ENCODE results near the gene ITPK1. TPM values are rescaled to one million over a fixed set of nuclear protein-coding genes. Genes with fewer than 3 reads are reported as not detected.

The ITPK1 gene
- total RNA-seq, 1 donor from 2014 or later, result 30.5 TPM

DNA sequence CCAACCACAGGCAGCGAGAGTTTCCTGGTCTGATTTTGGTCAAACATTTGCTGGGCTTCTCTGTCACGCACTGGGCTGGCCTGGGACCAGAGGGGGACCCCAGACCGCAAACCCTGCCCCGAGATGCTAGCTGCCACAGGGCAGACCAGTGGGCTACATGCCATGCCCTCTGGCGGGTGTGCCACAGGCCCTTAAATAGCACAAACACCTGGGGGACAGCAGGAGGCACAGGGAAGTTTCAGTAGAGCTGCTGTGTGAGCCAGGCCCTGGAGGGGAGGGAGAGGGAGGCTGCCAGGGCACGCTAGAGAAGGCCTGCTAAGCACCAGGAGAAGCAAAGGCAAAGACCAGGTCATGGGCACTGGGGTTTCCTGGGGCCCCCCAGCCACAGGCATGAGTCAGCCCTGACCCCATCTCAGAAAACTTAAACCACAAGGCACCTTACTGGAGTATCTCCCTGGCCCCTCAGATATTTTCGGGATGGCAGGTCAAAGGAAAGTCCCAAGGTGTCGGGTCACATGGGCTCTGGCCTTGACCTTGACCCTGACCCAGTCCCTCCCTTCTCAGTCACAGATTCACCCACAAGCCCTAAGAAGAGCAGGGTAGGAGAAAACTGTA is 29.2 kb downstream of the ITPK1 start:
- no peaks in the 10 kb centered on the region for H3K9me3 Mint-ChIP-seq
- H3K27me3 Mint-ChIP-seq (ENCODE audit: low read depth), result no peaks in the 10 kb centered on the region
- H3K36me3 Mint-ChIP-seq, result no peaks in the 10 kb centered on the region
- peaks cover 37% of the 10 kb centered on the region for H3K4me1 Mint-ChIP-seq
- no peak for DNase-seq (ENCODE audit: low spot score in 2 of 2, unreplicated experiment in 2 of 2)
- peak overlapping the region; percentile 64 for H3K27ac Mint-ChIP-seq
- no peak overlapping the region for H3K4me3 Mint-ChIP-seq
- TF ChIP-seq, protein P1, sequence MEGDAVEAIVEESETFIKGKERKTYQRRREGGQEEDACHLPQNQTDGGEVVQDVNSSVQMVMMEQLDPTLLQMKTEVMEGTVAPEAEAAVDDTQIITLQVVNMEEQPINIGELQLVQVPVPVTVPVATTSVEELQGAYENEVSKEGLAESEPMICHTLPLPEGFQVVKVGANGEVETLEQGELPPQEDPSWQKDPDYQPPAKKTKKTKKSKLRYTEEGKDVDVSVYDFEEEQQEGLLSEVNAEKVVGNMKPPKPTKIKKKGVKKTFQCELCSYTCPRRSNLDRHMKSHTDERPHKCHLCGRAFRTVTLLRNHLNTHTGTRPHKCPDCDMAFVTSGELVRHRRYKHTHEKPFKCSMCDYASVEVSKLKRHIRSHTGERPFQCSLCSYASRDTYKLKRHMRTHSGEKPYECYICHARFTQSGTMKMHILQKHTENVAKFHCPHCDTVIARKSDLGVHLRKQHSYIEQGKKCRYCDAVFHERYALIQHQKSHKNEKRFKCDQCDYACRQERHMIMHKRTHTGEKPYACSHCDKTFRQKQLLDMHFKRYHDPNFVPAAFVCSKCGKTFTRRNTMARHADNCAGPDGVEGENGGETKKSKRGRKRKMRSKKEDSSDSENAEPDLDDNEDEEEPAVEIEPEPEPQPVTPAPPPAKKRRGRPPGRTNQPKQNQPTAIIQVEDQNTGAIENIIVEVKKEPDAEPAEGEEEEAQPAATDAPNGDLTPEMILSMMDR (IDR thresholded peaks at IDR 0.05; ENCODE audit: unreplicated experiment), result no peak

DNA sequence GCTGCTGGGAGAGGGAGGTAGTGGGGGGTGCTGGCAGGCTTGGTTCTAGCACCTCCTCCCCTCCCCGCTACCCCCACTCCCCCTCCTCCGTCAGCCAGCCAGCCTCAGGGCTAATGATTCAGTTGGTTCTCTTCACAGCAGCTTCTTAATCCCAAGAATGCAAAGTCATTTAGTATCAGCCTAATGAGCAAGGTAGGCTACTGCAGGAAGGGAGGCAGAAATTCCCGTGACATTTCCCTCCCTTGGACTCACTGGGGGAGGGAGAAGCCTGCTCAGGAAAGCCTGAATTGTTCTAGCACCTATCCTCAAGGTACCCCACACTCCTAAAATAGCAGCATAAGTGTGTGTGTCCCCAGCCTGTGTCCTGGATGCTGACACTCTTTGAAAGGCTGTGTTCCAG is 29.8 kb downstream of the ITPK1 start:
- peaks cover 31% of the 10 kb centered on the region for H3K4me1 Mint-ChIP-seq
- H3K9me3 Mint-ChIP-seq, result no peaks in the 10 kb centered on the region
- DNase-seq (ENCODE audit: low spot score in 2 of 2, unreplicated experiment in 2 of 2), result peak; percentile 40 to 52
- no peak overlapping the region for H3K4me3 Mint-ChIP-seq
- H3K27me3 Mint-ChIP-seq (ENCODE audit: low read depth), result no peaks in the 10 kb centered on the region
- TF ChIP-seq, protein P1 (IDR thresholded peaks at IDR 0.05; ENCODE audit: unreplicated experiment), result no peak
- peak overlapping the region; percentile 64 for H3K27ac Mint-ChIP-seq
- H3K36me3 Mint-ChIP-seq, result no peaks in the 10 kb centered on the region

DNA sequence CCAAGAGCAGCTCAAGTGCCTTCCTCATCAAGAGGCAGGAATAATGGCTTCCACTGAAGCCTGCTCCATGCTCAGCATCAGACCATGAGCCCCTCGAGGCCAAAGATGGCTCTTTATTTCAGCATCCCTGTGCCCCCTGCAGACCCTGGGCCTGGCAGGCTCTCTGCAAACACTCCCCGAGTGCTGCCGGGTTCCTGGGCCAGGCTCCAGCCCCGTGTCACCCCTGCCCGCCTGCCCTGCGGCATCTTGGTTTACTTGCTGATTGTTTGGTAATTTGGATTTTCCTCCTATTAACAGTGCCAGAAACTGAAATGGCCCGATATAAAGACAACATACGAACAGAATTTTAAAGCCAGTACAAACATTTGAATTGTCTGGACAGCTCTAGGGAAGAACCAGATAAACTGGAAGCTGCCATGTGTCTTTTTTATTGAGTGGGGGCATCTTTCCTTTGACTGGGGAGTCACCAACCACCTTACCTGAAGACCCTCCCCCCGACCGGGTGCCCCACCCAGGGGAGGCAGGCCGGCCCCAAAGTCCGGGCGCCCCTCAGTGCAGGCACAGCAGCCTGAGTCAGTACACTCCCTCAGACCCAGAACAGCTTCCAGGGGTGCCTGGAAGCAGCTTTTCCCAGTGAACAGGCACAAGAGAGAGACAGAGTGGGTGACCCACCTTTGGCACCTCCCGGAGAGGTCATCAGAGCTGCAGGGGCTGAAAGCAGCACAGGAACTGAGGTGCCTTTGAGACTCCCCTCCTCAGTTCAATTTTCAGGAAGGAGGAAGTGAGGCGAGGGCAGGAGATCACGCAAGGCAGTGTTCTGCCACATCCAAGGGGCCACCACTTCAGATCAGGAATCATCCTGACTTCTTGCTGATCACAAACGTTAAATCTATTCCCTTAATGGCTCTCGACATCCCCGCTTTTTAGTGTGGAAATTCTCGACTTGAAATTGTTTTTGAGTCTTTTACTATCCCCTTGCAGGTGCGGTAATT is 30.6 kb downstream of the ITPK1 start:
- Mint-ChIP-seq H3K4me3 (no peak overlapping the region), H3K36me3 (no peaks in the 10 kb centered on the region), H3K9me3 (no peaks in the 10 kb centered on the region), H3K27me3 (ENCODE audit: low read depth) (no peaks in the 10 kb centered on the region), H3K27ac (peak overlapping the region; percentile 64), H3K4me1 (peaks cover 25% of the 10 kb centered on the region)
- no peak for DNase-seq (ENCODE audit: low spot score in 2 of 2, unreplicated experiment in 2 of 2)
- TF ChIP-seq, protein P1 (IDR thresholded peaks at IDR 0.05; ENCODE audit: unreplicated experiment), result no peak

DNA sequence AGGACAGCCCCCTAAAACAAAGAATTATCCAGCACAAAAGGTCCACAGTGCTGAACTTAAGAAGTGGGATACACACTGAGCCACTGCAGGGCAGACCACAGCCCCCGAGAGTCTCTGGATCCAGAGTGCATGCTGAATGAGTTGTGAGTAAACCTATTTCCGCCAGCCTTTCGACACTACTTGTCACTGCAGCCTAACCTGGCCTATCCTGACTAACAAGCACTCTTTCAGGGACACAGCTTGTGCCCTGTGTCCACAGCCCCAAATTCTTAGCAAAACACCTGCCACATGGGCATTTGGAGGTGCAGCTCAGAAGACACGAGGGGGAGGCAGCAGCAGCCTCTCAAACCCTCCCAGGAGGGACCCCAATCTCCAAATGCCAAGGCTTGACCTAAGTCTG is 31.3 kb downstream of the ITPK1 start:
- H3K27me3 Mint-ChIP-seq (ENCODE audit: low read depth), result no peaks in the 10 kb centered on the region
- no peaks in the 10 kb centered on the region for H3K9me3 Mint-ChIP-seq
- TF ChIP-seq, protein P1 (IDR thresholded peaks at IDR 0.05; ENCODE audit: unreplicated experiment), result no peak
- H3K4me3 Mint-ChIP-seq, result no peak overlapping the region
- H3K36me3 Mint-ChIP-seq, result no peaks in the 10 kb centered on the region
- H3K27ac Mint-ChIP-seq, result no peak overlapping the region
- DNase-seq (ENCODE audit: low spot score in 2 of 2, unreplicated experiment in 2 of 2), result no peak
- peaks cover 21% of the 10 kb centered on the region for H3K4me1 Mint-ChIP-seq

DNA sequence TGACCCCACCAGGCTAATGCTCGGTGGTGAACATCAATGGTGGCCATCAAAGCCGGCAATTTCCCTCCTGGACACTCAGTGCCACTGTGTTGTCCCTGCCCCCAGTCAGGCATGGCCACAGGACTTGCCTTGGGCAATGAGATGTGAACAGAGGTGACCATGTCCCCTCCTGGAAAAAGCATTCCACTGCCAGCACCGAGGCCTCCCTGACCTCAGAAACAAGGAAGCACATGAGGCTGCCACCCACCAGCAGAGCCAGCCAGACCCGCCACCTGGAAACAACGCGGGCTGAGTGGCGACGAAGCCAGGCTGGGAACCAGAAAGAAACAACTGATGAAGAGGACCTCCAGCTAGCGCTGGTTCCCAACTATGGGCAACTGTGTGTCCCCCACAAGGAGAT is 31.8 kb downstream of the ITPK1 start:
- no peaks in the 10 kb centered on the region for H3K9me3 Mint-ChIP-seq
- no peak overlapping the region for H3K27ac Mint-ChIP-seq
- H3K36me3 Mint-ChIP-seq, result no peaks in the 10 kb centered on the region
- peaks cover 24% of the 10 kb centered on the region for H3K4me1 Mint-ChIP-seq
- TF ChIP-seq, protein P1 (IDR thresholded peaks at IDR 0.05; ENCODE audit: unreplicated experiment), result no peak
- DNase-seq (ENCODE audit: low spot score in 2 of 2, unreplicated experiment in 2 of 2), result no peak
- no peaks in the 10 kb centered on the region for H3K27me3 Mint-ChIP-seq (ENCODE audit: low read depth)
- H3K4me3 Mint-ChIP-seq, result no peak overlapping the region

Measured in mesothelial cell of epicardium (in vitro differentiated cells).